NCI-H82 treated with DMSO at 0.1 percent for 48 hours (cell line): Measurements from ENCODE around the gene STAT3.
A peak's percentile ranks its signal among the peaks of the same experiment; 100 is the strongest.
"Not testable (repeated sequence)": the region's sequence is repeated elsewhere in the genome, so short reads cannot be mapped to it uniquely, and the experiment has no call there.

Source experiments
- DNase-seq: peaks from one replicate; lab custom pipeline; 2025; ENCODE audit not compliant: unreplicated experiment; lab: John Stamatoyannopoulos, UW

STAT3 gene

DNA sequence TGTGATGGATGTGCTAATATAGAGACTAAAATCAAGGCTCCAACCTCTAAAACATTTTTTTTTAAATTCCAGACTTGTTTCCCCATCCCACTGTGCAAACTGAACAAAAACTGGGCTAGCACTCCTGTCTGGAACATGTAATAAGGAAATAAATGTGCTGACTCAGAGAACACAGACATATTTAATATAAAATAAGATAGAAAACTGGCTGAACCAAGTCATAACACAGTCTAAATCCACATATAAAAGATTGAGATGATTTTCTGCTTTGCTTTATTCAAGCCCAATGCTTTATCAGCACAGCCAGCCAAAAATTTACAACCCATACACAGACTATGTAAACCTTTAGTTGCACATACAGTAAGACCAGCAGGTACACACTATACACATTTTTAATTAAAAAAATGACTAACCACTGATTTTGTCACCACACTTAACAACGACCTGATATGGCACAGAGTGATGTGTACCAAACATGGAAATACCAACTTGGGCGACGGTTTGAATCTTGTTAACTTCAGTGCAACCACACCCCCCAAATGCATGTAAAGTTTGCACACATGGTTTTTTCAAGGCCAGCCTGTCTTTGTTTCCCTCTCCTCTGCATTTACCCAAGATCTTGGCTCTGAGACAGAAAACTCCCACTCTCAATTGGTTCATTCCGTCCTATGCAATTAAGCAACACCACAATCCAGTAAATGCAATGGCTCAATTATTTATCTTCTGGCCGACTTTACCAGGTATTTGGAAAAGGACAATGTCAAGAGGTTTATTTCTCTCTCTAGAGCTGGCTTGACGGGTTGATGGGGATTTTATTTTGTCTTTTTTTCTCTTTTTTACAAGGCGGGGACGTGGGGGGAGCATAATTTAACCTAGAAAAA lies 1.2 kb downstream of the STAT3 start:
- DNase-seq, result no peak

DNA sequence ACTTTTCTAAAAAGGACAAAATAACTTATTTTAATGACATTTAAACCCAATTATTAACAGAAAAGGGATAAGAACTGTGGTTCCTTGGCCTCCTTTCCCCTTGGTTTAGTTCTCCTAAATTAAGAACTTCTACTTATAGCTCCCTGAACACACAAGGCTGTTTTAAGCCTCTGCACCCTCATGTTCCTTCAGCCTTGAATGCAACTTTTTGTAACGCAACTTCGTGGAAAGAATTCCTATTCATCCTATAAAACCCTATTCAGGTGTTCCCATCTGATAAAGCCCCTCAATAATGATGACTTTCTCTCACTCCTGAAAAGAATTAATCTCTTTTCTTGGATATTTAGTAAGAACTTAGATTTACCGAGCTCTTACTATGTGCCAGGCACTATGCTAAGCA lies 6.3 kb downstream of the STAT3 start:
- no peak for DNase-seq

DNA sequence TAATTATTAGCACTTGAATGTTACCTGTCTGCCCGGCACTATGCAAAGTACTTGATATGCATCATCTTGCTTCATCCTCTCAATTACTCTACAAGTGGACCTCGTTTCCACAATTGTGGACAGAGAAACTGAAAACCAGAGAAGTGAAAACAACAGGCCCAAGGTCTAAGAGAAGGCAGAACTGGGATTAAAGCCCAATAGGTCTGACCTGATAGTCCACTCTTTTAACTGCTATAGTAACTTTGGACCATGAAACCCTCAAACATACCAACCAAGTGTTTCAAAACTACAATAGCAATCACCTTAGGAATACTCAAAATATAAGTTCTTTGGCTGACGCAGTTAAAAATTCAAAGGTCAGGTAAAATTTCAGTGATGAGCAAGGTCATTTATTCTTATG lies 7.3 kb downstream of the STAT3 start:
- no peak for DNase-seq

DNA sequence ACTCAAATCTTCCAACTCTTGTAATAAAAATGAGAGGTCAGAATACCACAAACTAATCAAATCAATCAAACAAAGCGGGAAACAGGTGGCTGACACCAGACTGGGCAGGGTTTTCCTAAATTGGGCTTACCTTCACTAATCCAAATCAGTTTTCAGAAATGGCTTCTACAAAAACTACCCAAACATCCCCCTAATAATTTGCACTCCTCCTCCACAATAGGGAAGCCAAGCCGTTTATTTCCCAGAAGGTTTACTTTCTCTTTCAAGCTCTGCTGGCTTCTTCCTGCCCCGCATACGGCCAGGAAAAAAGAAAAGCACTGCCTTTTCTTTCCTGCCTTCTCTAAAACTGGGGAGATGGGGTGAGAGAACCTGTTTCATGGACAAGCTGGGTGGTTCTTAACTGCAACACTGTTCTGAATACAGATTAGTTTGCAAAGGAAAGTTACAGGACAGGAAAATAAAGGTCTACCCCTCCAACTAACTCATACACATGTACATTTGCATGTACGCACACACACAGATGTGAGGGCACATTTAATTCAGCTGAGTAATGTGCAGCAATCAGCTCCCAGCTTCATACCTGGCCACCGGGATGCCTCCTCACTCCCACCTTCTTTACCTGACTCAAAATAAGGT lies 9.2 kb downstream of the STAT3 start:
- no peak for DNase-seq

DNA sequence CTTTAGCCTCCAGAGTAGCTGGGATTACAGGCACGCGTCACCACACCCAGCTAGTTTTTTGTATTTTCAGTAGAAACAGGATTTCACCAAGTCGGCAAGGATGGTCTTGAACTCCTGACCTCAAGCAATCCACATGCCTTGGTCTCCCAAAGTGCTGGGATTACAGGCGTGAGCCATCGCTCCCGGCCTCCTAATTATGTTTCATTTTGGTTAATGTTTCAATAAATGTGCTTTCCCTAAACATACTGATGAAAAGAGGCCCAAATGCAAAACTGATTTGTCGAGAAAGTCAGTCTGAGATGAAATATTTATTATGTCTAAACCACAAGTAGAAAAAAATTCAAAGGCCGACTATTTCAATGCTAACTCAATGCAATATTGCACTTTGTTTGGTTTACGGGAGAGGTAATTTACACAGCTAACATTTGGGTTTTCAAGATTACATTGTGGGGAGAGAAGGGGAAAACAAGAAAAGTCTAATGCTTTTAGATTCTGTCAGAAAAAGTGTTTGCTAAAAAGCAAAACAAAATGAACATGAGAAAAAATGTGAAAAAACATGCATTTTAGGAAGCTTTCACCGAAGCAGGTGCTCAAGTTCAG lies 9.8 kb downstream of the STAT3 start:
- no peak for DNase-seq

DNA sequence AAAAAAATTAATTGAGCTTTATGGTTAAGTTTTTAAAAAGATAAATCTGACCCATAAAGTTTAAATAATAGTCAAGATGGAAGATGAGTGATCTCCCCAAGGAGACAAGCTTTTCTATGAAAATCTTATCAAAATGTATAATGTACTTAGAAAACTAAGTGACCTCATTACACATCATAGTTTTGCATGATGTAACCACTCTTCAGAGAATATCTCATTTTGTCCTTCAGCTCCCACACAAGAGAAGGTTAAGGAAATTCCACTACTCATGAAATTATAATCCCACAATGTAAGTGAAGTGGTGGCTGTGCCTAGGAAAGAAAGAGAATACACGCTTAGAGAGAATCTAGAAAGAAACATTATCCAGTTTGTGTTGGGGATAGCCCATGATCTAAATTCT lies 14.3 kb downstream of the STAT3 start:
- no peak for DNase-seq

DNA sequence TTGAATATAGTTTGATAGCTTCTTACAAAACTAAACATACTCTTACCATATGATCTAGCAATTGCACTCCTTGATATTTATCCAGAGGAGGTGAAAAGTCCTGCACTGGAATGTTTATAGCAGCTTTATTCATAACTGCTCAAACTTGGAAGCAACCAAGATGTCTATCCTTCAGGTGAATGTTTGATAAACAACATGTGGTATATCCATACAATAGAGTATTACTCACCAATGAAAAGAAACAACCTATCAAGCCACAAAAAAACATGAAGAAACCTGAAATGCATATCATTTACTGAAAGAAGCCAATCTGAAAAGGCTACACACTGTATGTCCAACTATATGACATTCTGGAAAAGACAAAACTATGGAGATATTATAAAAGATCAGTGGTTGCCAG lies 16.1 kb downstream of the STAT3 start:
- no peak for DNase-seq

DNA sequence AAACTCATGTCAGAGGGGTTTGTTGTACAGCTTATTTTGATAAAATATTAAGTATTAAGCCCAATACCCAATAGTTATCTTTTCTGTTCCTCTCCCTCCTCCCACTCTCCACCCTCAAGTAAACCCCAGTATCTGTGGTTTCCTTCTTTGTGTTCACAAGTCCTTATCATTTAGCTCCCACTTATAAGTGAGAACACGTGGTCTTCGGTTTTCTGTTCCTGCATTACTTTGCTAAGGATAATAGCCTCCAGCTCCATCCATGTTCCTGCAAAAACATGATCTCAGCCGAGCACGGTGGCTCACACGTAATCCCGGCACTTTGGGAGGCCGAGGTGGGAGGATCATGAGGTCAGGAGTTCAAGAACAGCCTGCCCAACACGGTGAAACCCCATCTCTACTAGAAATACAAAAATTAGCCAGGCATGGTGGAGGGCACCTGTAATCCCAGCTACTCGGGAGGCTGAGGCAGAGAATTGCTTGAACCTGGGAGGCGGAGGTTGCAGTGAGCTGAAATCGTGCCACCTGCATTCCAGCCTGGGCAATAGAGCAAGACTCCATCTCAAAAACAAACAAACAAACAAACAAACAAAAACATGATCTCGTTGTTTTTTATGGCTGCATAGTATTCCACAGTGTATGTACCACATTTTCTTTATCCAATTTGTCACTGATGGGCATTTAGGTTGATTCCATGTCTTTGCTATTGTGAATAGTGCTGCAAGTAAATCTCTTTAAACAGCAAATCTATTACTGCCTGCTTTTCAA lies 19.3 kb downstream of the STAT3 start:
- DNase-seq, result not testable (repeated sequence)

DNA sequence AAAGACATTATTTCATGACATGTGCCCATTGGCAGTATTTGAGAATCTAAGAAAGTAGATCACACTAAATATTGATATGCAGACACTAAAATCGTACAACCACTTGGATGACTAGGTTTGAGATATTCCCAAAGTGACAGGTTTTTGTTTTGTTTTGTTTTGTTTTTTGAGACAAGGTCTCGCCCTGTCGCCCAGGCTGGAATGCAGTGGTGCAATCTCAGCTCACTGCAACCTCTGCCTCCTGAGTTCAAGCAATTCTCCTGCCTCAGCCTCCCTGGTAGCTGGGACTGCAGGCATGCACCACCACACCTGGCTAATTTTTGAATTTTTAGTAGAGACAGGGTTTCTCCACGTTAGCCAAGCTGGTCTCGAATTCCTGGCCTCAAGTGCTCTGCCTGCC lies 19.9 kb downstream of the STAT3 start:
- DNase-seq, result not testable (repeated sequence)

DNA sequence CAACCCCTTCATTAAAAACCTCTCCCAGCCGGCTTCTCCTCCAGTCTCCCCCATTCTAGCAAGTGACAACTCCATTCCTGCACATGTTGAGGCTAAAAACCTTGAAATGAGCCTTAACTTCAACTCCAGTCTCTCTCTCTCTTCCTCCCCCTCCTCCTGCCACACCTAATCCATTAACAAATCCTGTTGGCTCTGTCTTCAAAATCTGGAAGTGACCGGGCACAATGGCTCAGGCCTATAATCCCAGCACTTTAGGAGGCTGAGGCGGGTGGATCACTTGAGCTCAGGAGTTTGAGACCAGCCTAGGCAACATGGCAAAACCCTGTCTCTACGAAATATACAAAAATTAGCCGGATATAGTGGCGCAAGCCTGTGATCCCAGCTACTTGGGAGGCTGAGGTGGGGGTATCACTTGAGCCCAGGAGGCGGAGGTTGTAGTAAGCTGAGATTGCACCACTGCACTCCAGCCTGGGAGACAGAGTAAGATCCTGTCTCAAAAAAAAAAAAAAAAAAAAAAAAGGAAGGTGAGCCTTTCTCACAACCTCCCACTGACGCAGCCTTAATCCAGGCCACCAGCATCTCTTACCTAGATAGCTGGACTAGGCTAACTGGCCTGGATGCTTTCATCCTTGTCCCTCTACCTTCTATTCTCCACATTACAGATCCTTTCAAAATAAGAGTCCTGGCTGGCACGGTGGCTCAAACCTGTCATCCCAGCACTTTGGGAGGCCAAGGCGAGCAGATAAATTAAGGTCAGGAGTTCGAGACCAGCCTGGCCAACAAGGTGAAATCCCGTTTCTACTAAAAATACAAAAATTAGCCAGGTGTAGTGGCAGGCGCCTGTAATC lies 21.8 kb downstream of the STAT3 start:
- DNase-seq, result peak; percentile 55

DNA sequence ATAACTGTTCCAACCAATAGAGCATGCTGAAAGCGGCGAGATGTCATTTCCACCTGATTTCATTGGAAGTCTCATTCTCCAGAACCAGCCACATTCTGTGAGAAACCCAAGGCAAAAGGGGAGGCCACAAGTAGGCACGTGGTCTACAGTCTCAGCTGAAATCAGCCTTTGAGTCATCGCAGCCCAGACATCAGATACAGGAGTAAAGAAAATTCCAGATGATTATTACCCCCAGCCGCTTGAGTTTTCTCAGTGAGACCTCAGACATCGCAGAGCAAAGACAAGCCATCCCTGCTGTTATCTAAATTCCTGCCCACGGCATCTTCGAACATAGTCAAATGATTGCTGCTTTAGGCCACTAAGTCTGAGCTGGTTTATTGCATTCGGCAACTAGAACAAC lies 23.1 kb downstream of the STAT3 start:
- no peak for DNase-seq

DNA sequence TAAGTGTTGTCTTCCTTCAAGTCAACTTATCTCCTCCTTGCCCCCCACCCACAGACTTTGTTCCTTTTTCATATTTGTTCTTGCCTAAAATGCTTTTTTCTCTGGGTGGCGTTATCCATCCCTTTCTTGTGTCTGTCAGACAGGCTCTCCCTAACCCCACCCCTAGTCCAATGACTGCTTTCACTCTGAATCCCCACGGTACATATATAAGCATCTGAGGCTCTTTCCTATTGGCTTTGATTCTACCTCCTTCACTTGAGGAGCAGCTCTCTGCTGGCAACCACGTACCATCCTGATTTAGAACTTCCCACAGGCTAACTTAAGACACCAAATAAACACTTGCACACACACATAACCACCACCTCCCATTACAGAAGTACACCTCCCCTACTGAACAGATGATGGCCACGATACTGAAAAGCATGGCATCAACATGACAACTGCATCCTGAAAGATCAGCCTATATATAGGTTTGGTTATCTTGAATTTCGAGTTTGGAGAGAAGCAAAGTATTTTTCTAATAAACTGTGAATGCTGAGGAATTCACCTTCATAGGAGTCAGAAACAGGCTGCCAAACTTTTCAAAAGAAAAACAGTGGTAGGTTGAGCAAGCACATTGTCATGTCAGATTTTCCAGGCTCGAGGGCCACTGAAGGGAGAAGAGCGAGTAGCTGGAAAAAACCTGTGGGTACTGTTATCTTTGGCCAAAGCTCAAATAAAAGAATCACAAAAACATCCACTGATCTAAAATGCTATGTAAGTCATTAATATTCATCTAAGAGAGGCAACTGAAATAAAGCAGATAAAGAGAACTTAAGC lies 24.3 kb downstream of the STAT3 start:
- DNase-seq, result no peak

DNA sequence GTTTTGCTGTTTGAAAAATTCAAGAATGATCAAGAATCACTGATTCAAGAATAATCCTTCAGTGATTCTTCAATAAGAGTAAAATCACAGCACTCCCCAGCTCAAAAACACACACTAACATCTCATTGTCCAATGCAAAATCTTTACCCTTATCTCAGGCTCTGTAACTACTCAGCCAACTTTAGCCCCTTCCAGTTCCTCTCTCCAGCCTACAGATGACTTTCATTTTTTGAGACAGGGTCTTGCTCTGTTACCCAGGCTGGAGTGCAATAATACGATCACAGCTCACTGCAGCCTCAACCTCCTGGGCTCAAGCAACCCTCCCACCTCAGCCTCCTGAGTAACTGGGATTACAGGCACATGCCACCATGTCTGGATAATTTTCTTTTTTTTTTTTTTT lies 25.0 kb downstream of the STAT3 start:
- no peak for DNase-seq

DNA sequence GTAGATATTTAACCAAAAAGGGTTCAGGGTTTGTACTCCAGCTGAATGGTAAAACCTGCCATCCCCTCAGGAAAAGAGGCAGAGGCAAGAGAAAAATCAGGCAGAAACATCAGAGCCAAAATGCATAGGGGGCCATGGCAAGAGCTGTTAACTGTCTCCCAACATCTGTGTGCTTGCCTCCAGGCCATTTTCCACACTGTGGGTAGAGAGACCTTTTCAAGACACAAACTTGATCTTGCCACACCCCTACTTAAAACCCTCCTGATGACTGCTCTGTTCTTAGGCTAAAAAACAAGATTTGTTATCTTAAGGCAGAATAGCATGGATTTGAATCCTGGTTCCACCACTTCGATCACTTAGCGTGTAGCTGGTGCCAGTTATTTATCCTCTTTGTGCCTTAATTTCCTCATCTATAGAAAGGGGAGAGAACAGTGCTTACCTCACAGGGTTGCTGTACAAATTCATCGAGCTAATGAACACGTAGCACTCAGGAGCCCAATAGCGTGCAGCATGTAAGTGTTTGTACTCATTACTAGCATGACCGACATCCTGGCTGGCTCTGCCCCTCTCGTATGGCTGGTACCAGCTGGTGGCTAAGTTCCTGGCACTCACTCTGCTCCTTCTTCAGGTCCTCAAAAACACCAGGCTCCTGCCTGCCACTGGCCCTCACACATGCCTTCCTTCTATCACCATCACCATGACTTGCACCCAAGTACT lies 25.8 kb downstream of the STAT3 start:
- no peak for DNase-seq

DNA sequence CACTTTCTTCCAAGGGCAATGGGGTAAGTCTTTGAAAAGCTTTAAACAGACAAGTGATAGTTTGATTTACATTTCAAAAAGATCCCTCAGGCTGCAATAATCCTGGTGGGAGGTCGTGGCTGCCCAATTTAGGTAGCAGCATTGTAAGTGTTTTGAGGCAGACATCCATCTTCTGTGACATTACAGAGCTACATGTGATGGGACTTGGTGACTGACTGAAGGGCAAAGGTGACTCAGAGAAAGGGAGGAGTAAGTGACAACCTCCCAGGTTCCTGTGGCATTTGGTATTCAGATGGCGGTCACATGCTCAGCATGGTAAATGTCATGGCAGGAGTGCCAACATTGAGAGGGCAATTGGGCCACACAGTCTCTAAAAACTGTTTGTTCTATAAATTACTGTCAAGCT lies 26.5 kb downstream of the STAT3 start:
- DNase-seq, result no peak

DNA sequence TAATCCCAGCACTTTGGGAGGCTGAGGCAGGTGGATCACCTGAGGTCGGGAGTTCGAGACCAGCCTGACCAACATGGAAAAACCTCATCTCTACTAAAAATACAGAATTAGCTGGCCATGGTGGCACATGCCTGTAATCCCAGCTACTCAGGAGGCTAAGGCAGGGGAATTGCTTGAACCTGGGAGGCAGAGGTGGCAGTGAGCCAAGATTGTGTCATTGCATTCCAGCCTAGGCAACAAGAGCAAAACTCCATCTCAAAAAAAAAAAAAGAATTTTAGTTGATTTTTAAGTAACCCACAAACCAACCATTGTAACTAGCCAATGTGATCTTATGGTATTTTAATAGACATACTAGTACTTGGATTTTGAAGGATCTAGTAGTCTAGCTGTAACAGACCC lies 27.9 kb downstream of the STAT3 start:
- not testable (repeated sequence) for DNase-seq

DNA sequence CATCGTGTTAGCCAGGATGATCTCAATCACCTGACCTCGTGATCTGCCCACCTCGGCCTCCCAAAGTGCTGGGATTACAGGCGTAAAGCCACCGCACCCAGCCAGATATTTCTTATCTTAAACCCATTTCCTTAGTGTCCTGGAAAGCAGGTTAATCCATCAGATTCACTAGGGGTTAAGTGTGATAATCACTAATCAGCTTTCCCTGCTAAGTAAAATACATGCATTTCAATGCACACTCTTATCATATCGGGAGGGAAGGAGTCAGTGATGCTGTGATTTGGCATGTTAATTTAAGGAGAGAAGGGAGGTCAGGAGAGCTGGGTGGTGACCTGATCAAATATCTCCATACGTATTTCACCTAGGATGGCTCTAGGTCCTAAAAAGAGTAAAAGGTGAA lies 29.1 kb downstream of the STAT3 start:
- peak; percentile 55 for DNase-seq

DNA sequence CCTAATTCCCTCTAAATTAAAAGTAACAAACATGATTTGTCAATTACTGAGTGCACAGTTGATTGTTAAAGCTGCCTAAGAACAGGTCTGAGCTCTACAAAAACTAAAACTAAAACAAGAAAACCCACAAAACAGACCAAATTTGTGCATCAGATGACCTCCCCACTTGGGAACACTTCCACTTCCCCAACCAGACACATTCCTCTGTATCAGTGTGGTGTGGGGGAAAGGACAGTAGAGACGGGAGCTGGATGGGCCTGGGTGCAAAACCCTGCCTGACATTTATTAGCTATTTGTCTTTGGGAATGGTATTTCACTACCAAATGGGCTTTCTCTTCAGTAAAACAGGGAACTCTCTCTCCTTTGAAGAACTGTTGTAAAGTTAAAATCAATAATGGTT lies 29.8 kb downstream of the STAT3 start:
- DNase-seq, result no peak
